Left lung (tissue), 10 donors: ENCODE measurements around the gene HSF2BP. TPM values are rescaled to one million over a fixed set of nuclear protein-coding genes. Genes with fewer than 3 reads are reported as not detected.
A peak's percentile ranks its signal among the peaks of the same experiment; 100 is the strongest.

Experiments used
- ATAC-seq: fragments of 200-7000 bp; cut with Tn5 transposase; one replicate; pipeline ENCODE4 v1.9.1; 2020; ENCODE audit warnings: moderate library complexity
- DNase-seq, 4 donors: peaks; one replicate each; pipeline ENCODE4 v3.0.0-alpha.2; 2013 to 2020
- H3K27ac ChIP-seq, 2 donors: fragments of 200-600 bp; sonication (generic) in 1 of 2; one replicate each; pipeline versions ENCODE4 v1.5.0 to v1.8.0; 2020 to 2021
- H3K27me3 ChIP-seq, 2 donors: fragments of 200-600 bp; sonication (generic) in 1 of 2; one replicate each; pipeline versions ENCODE4 v1.5.0 to v1.8.0; 2020 to 2021
- H3K36me3 ChIP-seq, 2 donors: fragments of 200-600 bp; sonication (generic) in 1 of 2; one replicate each; pipeline versions ENCODE4 v1.5.0 to v1.8.0; 2020 to 2021
- H3K4me1 ChIP-seq, 2 donors: fragments of 200-600 bp; one replicate each; pipeline ENCODE4 v1.8.0; 2021
- H3K4me3 ChIP-seq, 2 donors: fragments of 200-600 bp; sonication (generic) in 1 of 2; one replicate each; pipeline versions ENCODE4 v1.5.0 to v1.8.0; 2020 to 2021; ENCODE audit warnings: mild to moderate bottlenecking in 1 of 2
- H3K9me3 ChIP-seq, 2 donors: fragments of 200-600 bp; sonication (generic) in 1 of 2; one replicate each; pipeline versions ENCODE4 v1.5.0 to v1.8.0; 2020 to 2021
- intact Hi-C, 2 donors: fragments of 100-400 bp; cut with DNase I; formaldehyde crosslinking; loops; one replicate each; pipeline versions ENCODE4 v1.11.2 to v1.14.2; 2022
- polyA plus RNA-seq, 6 donors: library from polyadenylated mRNA; unstranded; fragments of 120-200 nt; gene quantifications; one replicate each; pipeline ENCODE4 v1.2.1, GENCODE V29; 2013; ENCODE audit not compliant: insufficient read length in 6 of 6
- total RNA-seq, 2 donors: library from RNA; stranded (reverse); fragmentation: NEBNext Ultra II Directional; extraction: Animal tissue kit (Norgen Biotek cat#: 25700); gene quantifications; one replicate each; pipeline ENCODE4 v1.2.1, GENCODE V29; 2021
- TF ChIP-seq, protein P1 (sequence below), 2 donors: fragments of 200-600 bp; sonication (generic) in 1 of 2; IDR thresholded peaks; one replicate each; pipeline versions ENCODE4 v1.5.0 to v1.8.0; 2021; ENCODE audit warnings: antibody characterized with exemption in 2 of 2
- donor health status: DM: no; HTN: yes; CAD: no.
- donor health status: DM: no; HTN: no; CAD: no.

HSF2BP gene
- total and polyA plus RNA-seq, 8 donors, result 0.29 to 1.7 (median 1.2) TPM

GRCh38 chr21:43691086-43691795 lies 32.0 kb upstream of the HSF2BP start:
- no peaks in the 10 kb centered on the region for H3K4me1 ChIP-seq
- no peak for DNase-seq
- ATAC-seq, result no peak
- H3K9me3 ChIP-seq, result no peaks in the 10 kb centered on the region
- no peaks in the 10 kb centered on the region for H3K27me3 ChIP-seq
- intact Hi-C loops, result no loop called here
- peaks cover 3 to 98% of the 10 kb centered on the region in 2 donors for H3K36me3 ChIP-seq
- no peak overlapping the region for H3K27ac ChIP-seq
- no peak overlapping the region for H3K4me3 ChIP-seq
- TF ChIP-seq, protein P1, sequence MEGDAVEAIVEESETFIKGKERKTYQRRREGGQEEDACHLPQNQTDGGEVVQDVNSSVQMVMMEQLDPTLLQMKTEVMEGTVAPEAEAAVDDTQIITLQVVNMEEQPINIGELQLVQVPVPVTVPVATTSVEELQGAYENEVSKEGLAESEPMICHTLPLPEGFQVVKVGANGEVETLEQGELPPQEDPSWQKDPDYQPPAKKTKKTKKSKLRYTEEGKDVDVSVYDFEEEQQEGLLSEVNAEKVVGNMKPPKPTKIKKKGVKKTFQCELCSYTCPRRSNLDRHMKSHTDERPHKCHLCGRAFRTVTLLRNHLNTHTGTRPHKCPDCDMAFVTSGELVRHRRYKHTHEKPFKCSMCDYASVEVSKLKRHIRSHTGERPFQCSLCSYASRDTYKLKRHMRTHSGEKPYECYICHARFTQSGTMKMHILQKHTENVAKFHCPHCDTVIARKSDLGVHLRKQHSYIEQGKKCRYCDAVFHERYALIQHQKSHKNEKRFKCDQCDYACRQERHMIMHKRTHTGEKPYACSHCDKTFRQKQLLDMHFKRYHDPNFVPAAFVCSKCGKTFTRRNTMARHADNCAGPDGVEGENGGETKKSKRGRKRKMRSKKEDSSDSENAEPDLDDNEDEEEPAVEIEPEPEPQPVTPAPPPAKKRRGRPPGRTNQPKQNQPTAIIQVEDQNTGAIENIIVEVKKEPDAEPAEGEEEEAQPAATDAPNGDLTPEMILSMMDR (IDR thresholded peaks at IDR 0.05), result no peak

- intact Hi-C loops, result no loop called here
- Histone ChIP-seq H3K27ac (no peak overlapping the region), H3K4me3 (no peak overlapping the region), H3K27me3 (no peaks in the 10 kb centered on the region), H3K9me3 (no peaks in the 10 kb centered on the region), H3K36me3 (peaks cover 3 to 98% of the 10 kb centered on the region in 2 donors), H3K4me1 (no peaks in the 10 kb centered on the region)
- TF ChIP-seq, protein P1 (IDR thresholded peaks at IDR 0.05), result no peak
- ATAC-seq, result no peak
- DNase-seq, result no peak
Observed at GRCh38 chr21:43690346-43690745, 31.1 kb upstream of the HSF2BP start.

GRCh38 chr21:43689556-43690337 lies 30.5 kb upstream of the HSF2BP start:
- TF ChIP-seq, protein P1 (IDR thresholded peaks at IDR 0.05), result no peak
- Histone ChIP-seq H3K27ac (no peak overlapping the region), H3K9me3 (no peaks in the 10 kb centered on the region), H3K4me1 (peaks cover 0 to under 1% of the 10 kb centered on the region in 2 donors), H3K27me3 (no peaks in the 10 kb centered on the region), H3K4me3 (no peak overlapping the region), H3K36me3 (peaks cover 3 to 100% of the 10 kb centered on the region in 2 donors)
- DNase-seq (no peak), ATAC-seq (no peak)
- intact Hi-C loops, result no loop called here

DNA sequence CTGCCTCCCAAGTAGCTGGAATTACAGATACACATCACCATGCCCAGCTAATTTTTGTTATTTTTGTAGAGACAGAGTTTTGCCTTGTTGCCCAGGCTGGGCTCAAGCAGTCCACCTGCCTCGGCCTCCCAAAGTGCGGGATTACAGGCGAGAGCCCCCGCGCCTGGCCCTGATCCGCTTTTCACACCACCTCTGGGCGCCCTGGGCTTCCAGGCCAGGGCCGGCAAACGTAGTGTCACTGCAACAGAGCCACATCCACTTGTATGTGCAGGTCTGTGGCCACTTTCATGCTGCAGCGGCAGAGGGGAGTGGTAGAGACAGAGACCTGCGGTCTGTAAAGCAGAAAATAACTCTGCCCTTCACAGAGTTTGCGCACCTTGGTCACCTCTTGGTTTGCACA lies 29.6 kb upstream of the HSF2BP start:
- Histone ChIP-seq H3K4me1 (peaks cover 0 to 7% of the 10 kb centered on the region in 2 donors), H3K27ac (peak overlapping the region in 1 of 2 donors; percentile 43), H3K9me3 (no peaks in the 10 kb centered on the region), H3K27me3 (no peaks in the 10 kb centered on the region), H3K36me3 (peaks cover 3 to 100% of the 10 kb centered on the region in 2 donors), H3K4me3 (no peak overlapping the region)
- ATAC-seq, result no peak
- TF ChIP-seq, protein P1 (IDR thresholded peaks at IDR 0.05), result no peak
- intact Hi-C loops, result no loop called here
- DNase-seq, result no peak
